Measurements from ENCODE around the gene MAML3.
"Not testable (repeated sequence)": the region's sequence is repeated elsewhere in the genome, so short reads cannot be mapped to it uniquely, and the experiment has no call there.

Gene MAML3

GRCh38 chr4:139709660-139710059 lies 444.3 kb downstream of the MAML3 start:
- no peak for DNase-seq (ENCODE audit: low read depth in 2 of 2, low spot score in 1 of 2)

GRCh38 chr4:139704915-139705485 lies 449.0 kb downstream of the MAML3 start:
- no peak for DNase-seq (ENCODE audit: low read depth in 2 of 2, low spot score in 1 of 2)

- DNase-seq (ENCODE audit: low read depth in 2 of 2, low spot score in 1 of 2), result no peak
These were observed 453.4 kb downstream of the MAML3 start for GRCh38 chr4:139700568-139700967.

GRCh38 chr4:139698167-139698925 lies 455.6 kb downstream of the MAML3 start:
- not testable (repeated sequence) for DNase-seq (ENCODE audit: low read depth in 2 of 2, low spot score in 1 of 2)

- no peak for DNase-seq (ENCODE audit: low read depth in 2 of 2, low spot score in 1 of 2)
These were observed 457.5 kb downstream of the MAML3 start for GRCh38 chr4:139696491-139696890.

- no peak for DNase-seq (ENCODE audit: low read depth in 2 of 2, low spot score in 1 of 2)
These were observed 459.4 kb downstream of the MAML3 start for GRCh38 chr4:139694522-139695107.

GRCh38 chr4:139692309-139693012 lies 461.5 kb downstream of the MAML3 start:
- DNase-seq (ENCODE audit: low read depth in 2 of 2, low spot score in 1 of 2), result no peak

- no peak for DNase-seq (ENCODE audit: low read depth in 2 of 2, low spot score in 1 of 2)
These were observed 463.6 kb downstream of the MAML3 start for GRCh38 chr4:139690419-139690818.

- DNase-seq (ENCODE audit: low read depth in 2 of 2, low spot score in 1 of 2), result no peak
These were observed 464.8 kb downstream of the MAML3 start for GRCh38 chr4:139689093-139689722.

GRCh38 chr4:139686988-139687387 lies 467.0 kb downstream of the MAML3 start:
- DNase-seq (ENCODE audit: low read depth in 2 of 2, low spot score in 1 of 2), result no peak

GRCh38 chr4:139686130-139686529 lies 467.9 kb downstream of the MAML3 start:
- no peak for DNase-seq (ENCODE audit: low read depth in 2 of 2, low spot score in 1 of 2)

GRCh38 chr4:139685180-139685579 lies 468.8 kb downstream of the MAML3 start:
- no peak for DNase-seq (ENCODE audit: low read depth in 2 of 2, low spot score in 1 of 2)

- no peak for DNase-seq (ENCODE audit: low read depth in 2 of 2, low spot score in 1 of 2)
These were observed 469.6 kb downstream of the MAML3 start for GRCh38 chr4:139684351-139684750.

GRCh38 chr4:139682741-139683151 lies 471.2 kb downstream of the MAML3 start:
- no peak for DNase-seq (ENCODE audit: low read depth in 2 of 2, low spot score in 1 of 2)

- DNase-seq (ENCODE audit: low read depth in 2 of 2, low spot score in 1 of 2), result no peak
These were observed 471.7 kb downstream of the MAML3 start for GRCh38 chr4:139682309-139682708.

- DNase-seq (ENCODE audit: low read depth in 2 of 2, low spot score in 1 of 2), result no peak
These were observed 476.9 kb downstream of the MAML3 start for GRCh38 chr4:139676913-139677585.

GRCh38 chr4:139676365-139676764 lies 477.6 kb downstream of the MAML3 start:
- DNase-seq (ENCODE audit: low read depth in 2 of 2, low spot score in 1 of 2), result no peak

GRCh38 chr4:139675651-139676050 lies 478.3 kb downstream of the MAML3 start:
- no peak for DNase-seq (ENCODE audit: low read depth in 2 of 2, low spot score in 1 of 2)

GRCh38 chr4:139674875-139675550 lies 479.0 kb downstream of the MAML3 start:
- no peak for DNase-seq (ENCODE audit: low read depth in 2 of 2, low spot score in 1 of 2)

GRCh38 chr4:139672732-139673131 lies 481.3 kb downstream of the MAML3 start:
- DNase-seq (ENCODE audit: low read depth in 2 of 2, low spot score in 1 of 2), result no peak
